G401.6 (cell line): ENCODE data around the gene ABCA5.
A peak's percentile ranks its signal among the peaks of the same experiment; 100 is the strongest.

ENCODE experiments used
- FAIRE-seq: peaks from 2 replicates; lab custom pipeline; 2012; peaks lifted over from hg19 to GRCh38; lab: Jason Lieb, UNC

The ABCA5 gene

DNA sequence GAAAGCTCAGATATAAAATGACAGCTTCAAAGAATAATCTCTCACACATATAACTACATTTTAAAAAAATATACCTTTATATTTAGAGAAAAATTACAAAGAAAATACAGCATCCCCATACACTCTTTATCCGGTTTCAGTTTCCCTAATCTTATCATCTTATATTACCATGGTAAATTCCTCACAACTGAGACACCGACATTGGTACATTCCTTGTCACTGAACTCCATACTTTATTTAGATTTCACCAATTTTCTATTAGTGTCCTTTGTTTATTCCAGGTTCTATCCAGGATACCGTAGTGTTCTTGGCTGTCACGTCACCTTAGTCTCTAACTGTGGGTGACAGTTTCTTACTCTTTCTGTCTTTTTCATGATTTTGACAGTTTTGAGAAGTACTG is 76.3 kb downstream of the ABCA5 start:
- FAIRE-seq, result no peak

DNA sequence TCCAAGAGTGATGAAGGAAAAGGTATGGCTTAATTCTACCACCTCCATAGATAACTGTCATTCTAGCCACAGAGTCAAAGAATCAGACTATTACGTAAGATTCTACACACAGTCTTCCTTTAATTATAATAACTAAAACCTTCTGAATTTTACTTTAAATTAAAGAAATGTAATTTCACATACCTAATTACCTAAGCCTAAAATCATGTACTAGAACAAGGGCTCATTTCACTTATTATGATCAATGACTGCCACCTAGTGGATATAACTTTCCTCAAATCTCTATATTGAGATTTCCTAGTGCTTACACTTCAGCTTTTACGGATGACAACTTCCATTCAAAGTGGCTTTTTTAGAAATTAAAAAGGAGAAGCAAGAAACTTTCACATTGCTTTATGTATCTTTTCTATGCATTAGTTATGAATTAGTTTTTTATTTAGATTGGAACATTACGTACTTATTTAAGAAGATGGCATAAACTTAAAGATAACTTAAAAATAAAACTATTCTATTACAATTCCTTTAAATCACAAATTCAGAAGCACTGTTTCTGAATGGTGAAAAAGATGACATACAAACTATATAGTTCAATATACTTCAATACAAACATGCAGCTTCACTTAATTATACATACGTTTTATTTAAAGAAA is 80.1 kb downstream of the ABCA5 start:
- FAIRE-seq, result peak; percentile 96

GRCh38 chr17:69246202-69246601 is 80.7 kb downstream of the ABCA5 start:
- FAIRE-seq, result no peak

DNA sequence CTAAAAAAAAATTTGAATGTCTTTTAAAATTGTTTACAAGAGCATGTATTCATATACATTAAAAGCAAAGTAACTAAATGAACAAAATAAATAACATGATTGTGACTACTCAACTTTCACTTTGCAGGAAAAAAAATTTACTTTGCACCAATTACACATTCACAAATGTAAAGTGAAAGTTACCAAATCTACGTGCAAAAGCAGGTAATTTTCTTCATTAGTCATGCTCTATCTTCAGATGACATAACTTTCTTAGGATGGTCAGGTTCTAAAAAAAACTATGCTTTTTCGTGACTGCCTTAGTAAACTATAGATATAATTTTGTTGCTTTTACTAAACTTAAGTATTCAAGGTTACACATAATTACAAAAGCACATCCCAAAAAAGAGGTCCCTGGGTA is 81.3 kb downstream of the ABCA5 start:
- no peak for FAIRE-seq

DNA sequence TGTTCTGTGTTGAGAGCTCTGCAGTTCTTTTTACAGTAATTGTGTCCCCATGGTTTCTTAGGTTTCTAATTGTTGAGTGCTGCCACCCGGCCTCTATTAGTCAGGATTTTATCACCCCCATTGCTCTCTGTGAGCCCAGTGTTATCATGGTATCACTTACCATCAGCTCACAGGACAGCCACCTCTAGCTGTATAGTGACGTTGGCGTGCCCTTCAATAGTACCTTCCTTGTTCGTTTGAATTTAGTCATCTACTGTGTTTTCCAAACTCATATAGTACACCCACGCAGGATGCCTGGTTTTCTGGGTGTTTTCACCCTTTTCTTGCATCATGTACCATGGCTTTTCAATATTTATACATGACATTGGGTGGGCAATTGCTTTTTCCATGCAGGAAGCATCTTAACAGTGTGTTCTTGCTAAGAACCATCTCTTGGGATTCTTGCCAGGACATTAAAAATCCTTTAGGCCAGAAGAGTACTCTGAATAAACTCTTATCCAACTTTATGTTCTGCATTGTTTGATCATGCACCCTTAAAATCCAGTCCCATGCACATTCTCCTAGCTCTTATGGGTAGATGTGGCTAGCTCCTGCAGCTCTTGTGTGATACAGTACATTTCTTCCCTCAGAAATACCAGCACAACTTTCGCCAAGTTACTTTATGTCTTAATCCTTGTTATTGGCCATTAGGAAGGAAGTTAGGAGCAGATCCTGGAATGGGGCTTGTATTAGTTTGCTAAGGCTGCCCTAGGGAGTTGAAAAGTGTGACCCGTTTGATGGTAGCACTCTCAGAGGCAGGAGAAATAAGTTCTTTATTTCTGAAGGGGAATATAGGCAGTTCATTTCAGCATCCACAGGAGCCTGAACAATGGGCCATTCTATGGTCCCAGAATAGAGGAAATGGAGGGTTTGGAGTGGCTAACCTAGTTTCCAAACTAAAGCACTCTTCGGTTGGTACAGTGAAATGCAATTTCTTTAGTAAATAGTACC is 87.0 kb downstream of the ABCA5 start:
- FAIRE-seq, result no peak

- no peak for FAIRE-seq
These were observed 90.0 kb downstream of the ABCA5 start for GRCh38 chr17:69236946-69237345.

- no peak for FAIRE-seq
These were observed 90.5 kb downstream of the ABCA5 start for GRCh38 chr17:69236464-69236863.

DNA sequence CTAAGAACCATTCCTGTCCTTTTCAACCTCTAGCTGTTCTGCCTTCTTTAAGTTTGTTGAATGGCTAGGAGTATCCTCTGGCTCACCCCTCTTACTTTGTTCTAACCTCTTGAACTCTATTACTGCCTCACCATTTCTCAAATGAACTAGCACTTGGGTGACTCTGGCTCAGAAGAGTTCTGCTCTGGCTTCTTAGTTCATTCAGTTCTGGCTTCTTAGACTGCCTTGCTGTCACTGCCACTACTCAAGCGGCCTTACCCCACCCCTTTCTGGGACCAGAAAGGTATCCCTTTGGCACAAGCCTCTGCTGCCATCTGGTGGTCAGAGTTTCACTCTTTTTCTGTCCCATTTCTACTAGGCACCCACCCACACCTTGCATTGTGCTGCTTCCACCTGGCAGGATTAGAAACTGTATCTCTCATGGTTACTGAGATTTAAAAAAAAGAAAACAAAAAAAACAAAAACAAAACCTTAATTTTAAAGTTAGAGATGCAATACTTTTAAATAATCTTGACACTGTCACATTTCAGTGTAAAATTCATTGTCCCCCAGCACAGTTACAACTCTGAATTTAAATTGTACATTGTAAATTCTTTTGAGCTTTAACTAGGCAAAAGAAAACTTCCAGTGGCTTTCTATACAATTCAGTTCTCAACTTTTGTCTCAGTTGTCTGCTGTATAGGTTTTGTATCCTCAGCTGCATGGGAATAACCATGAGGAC is 91.4 kb downstream of the ABCA5 start:
- FAIRE-seq, result no peak

- no peak for FAIRE-seq
These were observed 94.3 kb downstream of the ABCA5 start for GRCh38 chr17:69232650-69233049.

DNA sequence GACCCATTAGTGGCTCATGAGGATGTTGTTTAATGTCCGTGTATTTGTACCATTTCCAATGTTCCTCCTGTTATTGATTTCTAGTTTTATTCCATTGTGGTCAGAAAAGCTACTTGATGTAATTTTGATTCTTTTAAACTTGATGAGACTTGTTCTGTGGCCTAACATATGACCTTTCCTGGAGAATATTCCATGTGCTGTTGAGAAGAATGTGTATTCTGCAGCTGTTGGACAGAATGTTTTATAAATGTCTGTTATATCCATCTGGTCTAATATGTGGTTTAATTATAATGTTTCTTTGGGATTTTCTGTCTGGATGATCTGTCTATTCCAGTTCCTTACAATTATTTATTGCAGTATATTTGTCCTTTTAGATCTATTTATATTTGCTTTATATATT is 95.4 kb downstream of the ABCA5 start:
- no peak for FAIRE-seq

GRCh38 chr17:69230939-69231338 is 96.0 kb downstream of the ABCA5 start:
- FAIRE-seq, result no peak

GRCh38 chr17:69228576-69228975 is 98.4 kb downstream of the ABCA5 start, which contains the start of gene ABCA10:
Gene ABCA10 (minus strand): TSS chr17:69228824. CDS start chr17:69225358, 3,466 bp downstream.
- FAIRE-seq, result no peak

DNA sequence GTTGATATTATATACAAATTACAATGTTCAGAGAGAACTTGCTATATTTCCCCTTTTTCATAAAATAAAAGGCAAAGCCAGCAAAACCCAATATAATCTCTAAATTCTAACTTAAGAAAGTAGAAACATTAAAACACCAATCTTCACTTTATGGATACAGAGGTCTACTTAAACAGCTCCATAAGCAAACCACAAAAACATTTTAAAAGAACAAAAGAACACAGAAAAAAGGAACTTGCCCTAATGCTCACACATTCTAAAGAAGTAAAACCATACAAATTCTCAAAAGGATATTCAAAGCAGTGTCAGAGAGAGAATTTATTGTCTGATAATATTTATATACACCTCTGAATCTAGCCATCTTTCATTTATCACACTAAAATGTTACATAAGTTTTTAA is 98.9 kb downstream of the ABCA5 start:
- no peak for FAIRE-seq

- no peak for FAIRE-seq
These were observed 99.4 kb downstream of the ABCA5 start for GRCh38 chr17:69227541-69227940.

DNA sequence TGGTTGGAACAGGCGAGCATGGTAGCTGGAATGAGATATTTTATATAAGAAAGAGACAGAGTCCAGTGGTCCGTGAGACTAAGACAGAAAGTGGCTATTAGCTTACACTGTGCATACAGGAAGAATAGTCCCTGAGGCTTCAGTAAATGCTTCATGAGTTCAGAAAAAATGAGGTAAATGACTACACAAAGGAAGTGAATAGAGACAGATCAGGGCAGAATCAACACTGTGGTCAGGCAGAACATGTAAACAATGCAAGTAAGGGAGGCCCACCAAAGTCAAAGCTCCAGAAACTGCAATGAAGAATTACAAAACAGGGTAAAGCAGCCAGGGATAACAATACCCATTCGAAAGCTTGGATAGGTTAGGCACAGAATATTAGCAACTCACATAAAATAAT is 103.1 kb downstream of the ABCA5 start:
- FAIRE-seq, result no peak

- FAIRE-seq, result no peak
These were observed 104.2 kb downstream of the ABCA5 start for GRCh38 chr17:69222707-69223258.

DNA sequence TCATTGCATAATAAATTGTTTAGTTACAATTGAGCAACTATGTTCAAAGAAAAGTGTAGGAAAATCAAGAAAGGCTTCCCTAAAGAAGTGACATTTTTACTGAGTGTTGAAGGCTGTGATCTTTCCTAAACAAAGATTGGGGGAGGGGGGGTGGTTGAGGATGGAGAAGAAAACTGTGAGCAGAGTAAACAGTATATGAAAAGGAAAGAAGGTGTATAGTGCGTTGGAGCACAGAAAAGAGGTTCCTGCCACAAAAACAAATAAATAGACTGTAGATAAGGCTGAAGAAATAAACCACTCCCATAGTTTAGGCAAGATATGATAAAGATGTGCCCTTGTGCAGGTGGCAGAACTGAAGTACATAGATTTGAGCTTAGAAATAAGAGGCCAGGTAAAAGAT is 106.8 kb downstream of the ABCA5 start:
- no peak for FAIRE-seq

GRCh38 chr17:69218986-69219385 is 107.9 kb downstream of the ABCA5 start:
- no peak for FAIRE-seq

DNA sequence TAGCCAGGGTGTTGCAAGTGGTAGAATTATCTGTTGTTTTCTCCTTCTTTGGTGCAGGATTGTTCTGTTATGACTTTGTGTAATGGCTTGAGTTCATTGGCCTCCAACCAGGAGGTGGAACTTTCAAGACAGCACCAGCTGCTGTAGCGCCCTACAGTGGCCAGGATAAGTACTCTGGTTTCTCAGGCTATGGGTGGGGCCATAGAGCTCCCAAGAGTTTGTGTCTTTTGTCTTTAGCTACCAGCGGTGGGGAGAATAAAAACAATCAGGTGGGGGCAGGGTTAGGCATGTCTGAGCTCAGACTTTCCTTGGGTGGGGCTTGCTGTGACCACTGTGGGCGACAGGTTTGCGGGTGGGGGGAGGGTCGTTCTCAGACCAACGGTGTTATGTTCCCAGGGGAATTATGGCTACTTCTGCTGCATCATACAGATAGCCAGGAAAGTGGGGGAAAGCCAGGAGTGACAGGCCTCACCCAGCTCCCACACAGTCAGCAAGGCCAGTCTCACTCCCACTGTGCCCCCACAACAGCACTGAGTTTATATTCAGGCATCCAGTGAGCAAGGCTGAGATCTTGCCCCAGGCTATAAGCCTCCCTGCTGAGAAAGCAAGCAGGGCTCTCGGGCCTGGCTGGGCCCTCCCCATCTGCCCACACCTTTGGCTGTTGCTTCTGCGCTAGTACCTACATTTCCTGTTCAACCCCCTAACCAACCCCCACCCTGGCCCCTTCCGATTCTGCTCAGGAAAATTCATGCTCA is 113.7 kb downstream of the ABCA5 start:
- no peak for FAIRE-seq

- no peak for FAIRE-seq
These were observed 118.3 kb downstream of the ABCA5 start for GRCh38 chr17:69208640-69209039.

- FAIRE-seq, result no peak
These were observed 119.8 kb downstream of the ABCA5 start for GRCh38 chr17:69207151-69207550.

DNA sequence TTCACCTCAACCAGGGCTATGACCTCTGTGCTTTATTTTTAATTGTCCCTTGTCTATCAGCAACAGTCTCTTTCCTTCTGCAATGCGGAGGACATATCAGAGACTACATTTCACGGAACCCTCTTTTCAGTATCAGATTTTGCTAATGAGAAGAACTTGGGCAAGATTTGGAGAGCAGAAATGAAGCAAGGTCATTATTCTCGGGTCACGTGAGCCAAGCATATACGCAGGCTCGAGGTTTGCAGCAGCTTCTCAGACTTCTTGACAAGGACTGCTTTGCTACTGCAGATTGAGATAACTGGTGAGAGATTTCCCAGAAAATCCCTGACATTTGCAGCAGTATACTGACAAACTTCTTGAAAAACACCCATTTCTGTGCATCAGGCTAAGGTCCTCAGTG is 128.7 kb downstream of the ABCA5 start:
- FAIRE-seq, result no peak
